GM12864 (cell line): ENCODE results near the gene MGRN1.

Experiments used
- DNase-seq: peaks from one replicate; pipeline ENCODE4 v3.0.0-alpha.2; 2011; ENCODE audit warnings: low read depth
- H3K4me3 ChIP-seq: 2 replicates; pipeline ENCODE4 v1.5.1; 2011; ENCODE audit warnings: mild to moderate bottlenecking, low read depth, low read length, control low read depth
- CTCF ChIP-seq: IDR thresholded peaks from 2 replicates; pipeline ENCODE4 v1.5.1; 2011; ENCODE audit warnings: low read depth, mild to moderate bottlenecking, moderate library complexity, low read length, control low read depth, inconsistent platforms; ENCODE audit errors: missing control alignments

Gene MGRN1

DNA sequence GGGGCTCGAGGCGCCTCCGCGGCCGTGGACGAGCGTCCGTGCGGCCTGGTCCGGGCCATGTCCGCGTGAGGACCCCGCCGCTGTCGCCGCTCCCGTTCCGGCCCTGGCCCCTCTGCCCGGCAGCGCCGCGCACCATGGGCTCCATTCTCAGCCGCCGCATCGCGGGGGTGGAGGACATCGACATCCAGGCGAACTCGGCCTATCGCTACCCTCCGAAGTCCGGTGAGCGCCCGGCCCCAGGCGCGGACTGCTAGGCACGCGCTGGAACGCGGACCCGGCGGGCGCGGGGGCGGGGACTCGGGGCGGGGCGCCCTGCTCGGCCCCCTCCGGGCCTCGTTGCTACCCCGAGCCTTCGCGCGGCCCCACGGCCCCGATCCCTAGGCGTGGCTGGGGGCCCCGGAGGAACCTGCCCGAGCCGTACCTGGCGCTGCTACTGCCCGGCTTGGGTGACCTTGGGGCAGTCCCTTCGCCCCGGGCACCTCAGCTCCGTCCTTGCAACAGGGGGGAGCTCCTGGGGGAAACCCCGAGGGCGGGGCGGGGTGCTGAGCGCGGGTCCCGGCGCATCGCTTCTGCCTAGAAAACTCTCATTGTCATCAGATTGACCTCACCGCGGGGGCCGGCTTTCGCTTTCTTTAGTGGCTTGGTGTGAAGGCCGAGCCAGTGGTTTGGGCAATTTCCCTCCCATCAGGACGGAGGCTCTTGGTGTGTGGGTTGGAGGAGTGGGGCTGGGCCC, 367 bp downstream of the MGRN1 start:
- peak; percentile 59 for DNase-seq
- H3K4me3 ChIP-seq = peak overlapping the region; percentile 81
- no peak for TF ChIP-seq CTCF

DNA sequence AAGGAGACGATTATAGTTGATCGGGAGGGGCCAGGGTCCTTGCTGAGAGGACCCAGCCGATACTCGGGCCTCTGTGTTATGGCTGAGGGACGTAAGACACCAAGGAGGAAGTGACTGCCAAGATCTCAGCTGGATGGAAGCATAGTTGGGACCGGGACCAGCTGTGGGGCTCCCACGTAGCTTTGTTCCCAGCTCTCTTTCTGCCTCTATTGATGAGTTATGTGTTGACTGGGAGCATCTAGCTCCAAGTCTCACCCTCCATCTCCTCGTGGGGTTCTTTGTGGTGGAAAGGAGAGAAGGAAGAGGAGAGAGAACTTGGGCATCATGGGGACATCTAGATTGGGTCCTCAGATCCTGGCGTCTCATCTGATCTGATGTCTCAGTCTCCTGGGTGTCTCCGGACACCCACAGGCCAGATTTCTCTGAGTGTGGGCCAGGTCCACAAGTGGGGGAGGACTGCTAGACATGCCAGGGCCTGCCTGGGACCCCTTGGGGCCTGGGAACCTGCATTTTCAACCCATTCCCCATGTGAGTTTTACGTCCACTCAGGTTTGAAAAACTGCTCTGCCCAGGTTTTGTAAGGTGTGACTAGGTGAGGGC, 1.0 kb downstream of the MGRN1 start:
- no peak for TF ChIP-seq CTCF
- DNase-seq = no peak
- peak overlapping the region; percentile 81 for H3K4me3 ChIP-seq

GRCh38 chr16:4626396-4626795, 1.8 kb downstream of the MGRN1 start:
- H3K4me3 ChIP-seq = peak overlapping the region; percentile 81
- no peak for TF ChIP-seq CTCF
- no peak for DNase-seq

DNA sequence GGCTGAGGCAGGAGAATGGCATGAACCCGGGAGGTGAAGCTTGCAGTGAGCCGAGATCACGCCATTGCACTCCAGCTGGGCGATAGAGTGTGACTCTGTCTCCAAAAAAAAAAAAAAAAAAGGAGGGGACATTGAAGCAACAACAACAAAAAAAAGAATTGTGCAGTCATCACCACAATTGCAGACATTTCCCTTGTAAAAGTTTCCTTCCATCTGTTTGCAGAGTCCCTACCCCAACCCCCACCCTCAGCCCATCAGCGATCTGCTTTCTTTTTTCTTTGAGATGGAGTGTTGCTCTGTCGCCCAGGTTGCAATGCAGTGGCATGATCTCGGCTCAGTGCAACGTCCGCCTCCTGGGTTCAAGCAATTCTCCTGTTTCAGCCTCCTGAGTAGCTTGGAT, 3.7 kb downstream of the MGRN1 start:
- DNase-seq = no peak
- no peak overlapping the region for H3K4me3 ChIP-seq
- TF ChIP-seq CTCF = no peak

GRCh38 chr16:4631444-4631843, 6.8 kb downstream of the MGRN1 start:
- no peak for TF ChIP-seq CTCF

GRCh38 chr16:4633910-4634635, 9.4 kb downstream of the MGRN1 start:
- DNase-seq = no peak

More at GRCh38 chr16:4631444-4631843, 6.8 kb downstream of the MGRN1 start:
- no peak overlapping the region for H3K4me3 ChIP-seq
- DNase-seq = no peak

More at GRCh38 chr16:4633910-4634635, 9.4 kb downstream of the MGRN1 start:
- H3K4me3 ChIP-seq = no peak overlapping the region
- no peak for TF ChIP-seq CTCF
